ENCODE results near the gene ADARB2.

ADARB2 gene

DNA sequence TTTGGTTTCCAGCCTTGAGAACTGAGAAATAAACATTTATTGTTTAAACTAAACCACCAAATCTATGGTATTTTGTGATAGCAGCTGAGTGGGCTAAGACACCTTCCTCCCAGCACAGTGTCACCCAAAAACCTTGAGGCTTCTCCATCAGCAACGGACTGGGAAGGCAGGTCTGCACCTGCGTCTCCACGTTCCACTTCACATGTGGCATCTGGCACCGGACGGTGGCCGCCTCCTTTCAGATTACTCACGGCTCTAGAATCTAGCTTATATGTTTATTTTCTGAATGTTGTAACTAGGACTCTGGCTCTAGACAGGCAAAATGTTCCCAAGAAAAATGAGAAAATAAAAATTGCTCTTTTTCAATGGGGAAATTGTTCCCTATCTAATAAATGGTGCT, 201.0 kb downstream of the ADARB2 start:
- no peak for TF ChIP-seq ZNF776 (tag by site-specific recombination; IDR thresholded peaks at IDR 0.05; ENCODE audit: borderline replicate concordance)
- no peak for TF ChIP-seq ZNF555 (tag by site-specific recombination; conservative IDR thresholded peaks at IDR 0.05)
- no peak for TF ChIP-seq ZNF626 (tag by site-specific recombination; IDR thresholded peaks at IDR 0.05)
- no peak for TF ChIP-seq GLI2 (tag by site-specific recombination; IDR thresholded peaks at IDR 0.05; ENCODE audit: borderline replicate concordance, low read depth)
- no peak for TF ChIP-seq ZBTB20 (tag by site-specific recombination; IDR thresholded peaks at IDR 0.05)
- TF ChIP-seq ZNF132 (tag by site-specific recombination; IDR thresholded peaks at IDR 0.05; ENCODE audit: borderline replicate concordance): no peak
- Histone ChIP-seq H3K27ac (ENCODE audit: extremely low read depth, low read depth, low read length) (no peak overlapping the region), H3K9me3 (ENCODE audit: control insufficient read depth, insufficient read depth, low read depth, low read length) (no peaks in the 10 kb centered on the region), H3K36me3 (ENCODE audit: control insufficient read depth in 2 of 2, insufficient read depth in 1 of 2, low read length in 2 of 2) (no peaks in the 10 kb centered on the region), H3K4me3 (ENCODE audit: low read depth, low read length) (no peak overlapping the region), H3K4me1 (ENCODE audit: control insufficient read depth, insufficient read depth, low read length) (no peaks in the 10 kb centered on the region)
- ChIA-PET CTCF (interaction anchor here (0.6 kb wide), 1 partner anchor 309 kb away, joined by 3 read pairs; no protein-coding TSS in a partner anchor), POLR2A (no interaction called here)

DNA sequence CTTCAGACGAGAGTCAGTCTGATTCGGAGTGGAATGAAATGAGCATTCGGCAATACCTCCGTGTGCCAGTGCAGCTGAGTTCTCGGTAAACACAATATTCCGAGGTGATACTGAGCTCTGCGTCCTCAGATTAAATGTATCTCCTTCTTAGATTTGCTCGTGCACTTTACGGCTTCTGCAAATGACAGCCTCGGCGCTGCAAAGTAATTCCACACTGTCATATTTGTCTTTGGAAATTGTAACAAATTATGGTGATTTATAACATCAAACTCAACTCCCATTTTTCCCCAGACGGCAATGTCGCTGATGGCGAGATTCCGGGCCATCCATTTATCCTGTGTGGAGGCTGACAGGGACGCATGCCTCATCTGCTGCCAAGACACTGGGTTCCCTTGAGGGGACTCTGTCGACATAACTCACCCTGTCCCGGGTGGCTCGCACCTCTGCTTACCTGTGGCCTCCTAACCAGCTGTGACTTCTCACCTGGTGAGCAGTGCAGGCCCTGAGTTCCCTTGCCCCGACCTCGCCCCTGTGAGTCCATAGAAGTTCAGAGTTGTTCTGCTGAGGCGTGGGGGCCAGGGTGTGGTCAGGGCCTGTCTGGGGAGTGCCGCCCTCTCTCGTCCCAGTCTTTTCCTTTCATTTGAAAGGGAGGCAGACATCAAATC, 201.9 kb downstream of the ADARB2 start:
- CTCF ChIA-PET: interaction anchor here (1.4 kb wide), 1 partner anchor 115 kb away, joined by 3 read pairs; no protein-coding TSS in a partner anchor
- H3K4me1 ChIP-seq (ENCODE audit: control insufficient read depth, insufficient read depth, low read length): no peaks in the 10 kb centered on the region
- TF ChIP-seq TCF7L2 (IDR thresholded peaks at IDR 0.05; ENCODE audit: borderline replicate concordance, low read depth, low read length): no peak
- TF ChIP-seq ZNF521 (tag by site-specific recombination; IDR thresholded peaks at IDR 0.05): no peak
- no peak for TF ChIP-seq ZNF768 (tag by site-specific recombination; IDR thresholded peaks at IDR 0.05)
- TF ChIP-seq, protein P1, sequence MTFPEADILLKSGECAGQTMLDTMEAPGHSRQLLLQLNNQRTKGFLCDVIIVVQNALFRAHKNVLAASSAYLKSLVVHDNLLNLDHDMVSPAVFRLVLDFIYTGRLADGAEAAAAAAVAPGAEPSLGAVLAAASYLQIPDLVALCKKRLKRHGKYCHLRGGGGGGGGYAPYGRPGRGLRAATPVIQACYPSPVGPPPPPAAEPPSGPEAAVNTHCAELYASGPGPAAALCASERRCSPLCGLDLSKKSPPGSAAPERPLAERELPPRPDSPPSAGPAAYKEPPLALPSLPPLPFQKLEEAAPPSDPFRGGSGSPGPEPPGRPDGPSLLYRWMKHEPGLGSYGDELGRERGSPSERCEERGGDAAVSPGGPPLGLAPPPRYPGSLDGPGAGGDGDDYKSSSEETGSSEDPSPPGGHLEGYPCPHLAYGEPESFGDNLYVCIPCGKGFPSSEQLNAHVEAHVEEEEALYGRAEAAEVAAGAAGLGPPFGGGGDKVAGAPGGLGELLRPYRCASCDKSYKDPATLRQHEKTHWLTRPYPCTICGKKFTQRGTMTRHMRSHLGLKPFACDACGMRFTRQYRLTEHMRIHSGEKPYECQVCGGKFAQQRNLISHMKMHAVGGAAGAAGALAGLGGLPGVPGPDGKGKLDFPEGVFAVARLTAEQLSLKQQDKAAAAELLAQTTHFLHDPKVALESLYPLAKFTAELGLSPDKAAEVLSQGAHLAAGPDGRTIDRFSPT (tag by site-specific recombination; IDR thresholded peaks at IDR 0.05): no peak
- no peak for TF ChIP-seq ZNF221 (tag by site-specific recombination; IDR thresholded peaks at IDR 0.05; ENCODE audit: borderline replicate concordance)
- no peaks in the 10 kb centered on the region for H3K9me3 ChIP-seq (ENCODE audit: control insufficient read depth, insufficient read depth, low read depth, low read length)
- H3K27ac ChIP-seq (ENCODE audit: extremely low read depth, low read depth, low read length): no peak overlapping the region
- H3K4me3 ChIP-seq (ENCODE audit: low read depth, low read length): no peak overlapping the region
- POLR2A ChIA-PET: no interaction called here
- no peaks in the 10 kb centered on the region for H3K36me3 ChIP-seq (ENCODE audit: control insufficient read depth in 2 of 2, insufficient read depth in 1 of 2, low read length in 2 of 2)

DNA sequence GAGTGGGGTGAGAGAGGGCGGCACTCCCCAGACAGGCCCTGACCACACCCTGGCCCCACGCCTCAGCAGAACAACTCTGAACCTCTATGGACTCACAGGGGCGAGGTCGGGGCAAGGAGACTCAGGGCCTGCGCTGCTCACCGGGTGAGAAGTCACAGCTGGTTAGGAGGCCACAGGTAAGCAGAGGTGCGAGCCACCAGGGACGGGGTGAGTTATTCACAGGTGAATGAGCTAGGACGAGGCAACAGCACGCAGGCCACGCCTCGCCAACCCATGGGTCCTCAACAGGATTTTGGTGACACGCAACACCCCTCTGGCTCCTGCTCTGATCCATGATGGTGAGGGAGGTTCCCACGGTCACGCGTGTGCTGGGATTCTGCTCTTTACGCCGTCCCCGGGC, 202.5 kb downstream of the ADARB2 start:
- CTCF ChIA-PET: interaction anchor here (1.4 kb wide), 1 partner anchor 114 kb away, joined by 3 read pairs; no protein-coding TSS in a partner anchor
- POLR2A ChIA-PET: no interaction called here
- TF ChIP-seq TRIM28 (IDR thresholded peaks at IDR 0.05; ENCODE audit: borderline replicate concordance, low read length) (no peak), ZBTB1 (tag by site-specific recombination; IDR thresholded peaks at IDR 0.05) (no peak), ZNF23 (tag by site-specific recombination; IDR thresholded peaks at IDR 0.05; ENCODE audit: borderline replicate concordance) (no peak), ZNF837 (tag by site-specific recombination; IDR thresholded peaks at IDR 0.05) (no peak), ZNF138 (tag by site-specific recombination; IDR thresholded peaks at IDR 0.05; ENCODE audit: borderline replicate concordance) (no peak), HOXD13 (CRISPR knock-in tag; IDR thresholded peaks at IDR 0.05; ENCODE audit: borderline replicate concordance) (no peak), ZNF677 (tag by site-specific recombination; IDR thresholded peaks at IDR 0.05) (no peak), ZNF701 (tag by site-specific recombination; IDR thresholded peaks at IDR 0.05) (no peak), SP2 (tag by site-specific recombination; IDR thresholded peaks at IDR 0.05) (no peak), KLF10 (tag by site-specific recombination; IDR thresholded peaks at IDR 0.05) (no peak), KLF9 (tag by site-specific recombination; IDR thresholded peaks at IDR 0.05; ENCODE audit: low read depth) (no peak), ZNF626 (tag by site-specific recombination; IDR thresholded peaks at IDR 0.05) (no peak)
- TF ChIP-seq, protein P2, sequence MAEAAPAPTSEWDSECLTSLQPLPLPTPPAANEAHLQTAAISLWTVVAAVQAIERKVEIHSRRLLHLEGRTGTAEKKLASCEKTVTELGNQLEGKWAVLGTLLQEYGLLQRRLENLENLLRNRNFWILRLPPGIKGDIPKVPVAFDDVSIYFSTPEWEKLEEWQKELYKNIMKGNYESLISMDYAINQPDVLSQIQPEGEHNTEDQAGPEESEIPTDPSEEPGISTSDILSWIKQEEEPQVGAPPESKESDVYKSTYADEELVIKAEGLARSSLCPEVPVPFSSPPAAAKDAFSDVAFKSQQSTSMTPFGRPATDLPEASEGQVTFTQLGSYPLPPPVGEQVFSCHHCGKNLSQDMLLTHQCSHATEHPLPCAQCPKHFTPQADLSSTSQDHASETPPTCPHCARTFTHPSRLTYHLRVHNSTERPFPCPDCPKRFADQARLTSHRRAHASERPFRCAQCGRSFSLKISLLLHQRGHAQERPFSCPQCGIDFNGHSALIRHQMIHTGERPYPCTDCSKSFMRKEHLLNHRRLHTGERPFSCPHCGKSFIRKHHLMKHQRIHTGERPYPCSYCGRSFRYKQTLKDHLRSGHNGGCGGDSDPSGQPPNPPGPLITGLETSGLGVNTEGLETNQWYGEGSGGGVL (tag by site-specific recombination; IDR thresholded peaks at IDR 0.05): no peak
- TF ChIP-seq, protein P1 (tag by site-specific recombination; IDR thresholded peaks at IDR 0.05): no peak
- TF ChIP-seq, protein P3, sequence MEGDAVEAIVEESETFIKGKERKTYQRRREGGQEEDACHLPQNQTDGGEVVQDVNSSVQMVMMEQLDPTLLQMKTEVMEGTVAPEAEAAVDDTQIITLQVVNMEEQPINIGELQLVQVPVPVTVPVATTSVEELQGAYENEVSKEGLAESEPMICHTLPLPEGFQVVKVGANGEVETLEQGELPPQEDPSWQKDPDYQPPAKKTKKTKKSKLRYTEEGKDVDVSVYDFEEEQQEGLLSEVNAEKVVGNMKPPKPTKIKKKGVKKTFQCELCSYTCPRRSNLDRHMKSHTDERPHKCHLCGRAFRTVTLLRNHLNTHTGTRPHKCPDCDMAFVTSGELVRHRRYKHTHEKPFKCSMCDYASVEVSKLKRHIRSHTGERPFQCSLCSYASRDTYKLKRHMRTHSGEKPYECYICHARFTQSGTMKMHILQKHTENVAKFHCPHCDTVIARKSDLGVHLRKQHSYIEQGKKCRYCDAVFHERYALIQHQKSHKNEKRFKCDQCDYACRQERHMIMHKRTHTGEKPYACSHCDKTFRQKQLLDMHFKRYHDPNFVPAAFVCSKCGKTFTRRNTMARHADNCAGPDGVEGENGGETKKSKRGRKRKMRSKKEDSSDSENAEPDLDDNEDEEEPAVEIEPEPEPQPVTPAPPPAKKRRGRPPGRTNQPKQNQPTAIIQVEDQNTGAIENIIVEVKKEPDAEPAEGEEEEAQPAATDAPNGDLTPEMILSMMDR (tag by site-specific recombination; IDR thresholded peaks at IDR 0.05): no peak
- no peak overlapping the region for H3K4me3 ChIP-seq (ENCODE audit: low read depth, low read length)
- no peaks in the 10 kb centered on the region for H3K9me3 ChIP-seq (ENCODE audit: control insufficient read depth, insufficient read depth, low read depth, low read length)
- no peaks in the 10 kb centered on the region for H3K36me3 ChIP-seq (ENCODE audit: control insufficient read depth in 2 of 2, insufficient read depth in 1 of 2, low read length in 2 of 2)
- H3K4me1 ChIP-seq (ENCODE audit: control insufficient read depth, insufficient read depth, low read length): no peaks in the 10 kb centered on the region
- no peak overlapping the region for H3K27ac ChIP-seq (ENCODE audit: extremely low read depth, low read depth, low read length)
